Upper lobe of left lung (tissue), 4 donors: ENCODE results near the gene ELF1.

Experiments used
- CTCF ChIP-seq, 6 experiments: fragments of 450-650 bp in 4 of 6; fragments of 200-600 bp in 2 of 6; sonication (generic) in 2 of 6; IDR thresholded peaks; one replicate each; pipeline ENCODE4 v1.5.1; 2016 to 2019; ENCODE audit warnings: antibody characterized with exemption in 6 of 6
- POLR2A ChIP-seq, 4 donors: fragments of 450-650 bp; IDR thresholded peaks; one replicate each; pipeline ENCODE4 v1.5.1; 2016 to 2017; ENCODE audit warnings: antibody characterized with exemption in 4 of 4, mild to moderate bottlenecking in 2 of 4
- POLR2AphosphoS5 ChIP-seq, 2 donors: sonication (generic); formaldehyde crosslinking; IDR thresholded peaks; one replicate each; pipeline ENCODE4 v1.5.1; 2017; ENCODE audit warnings: antibody characterized with exemption in 2 of 2

DNA sequence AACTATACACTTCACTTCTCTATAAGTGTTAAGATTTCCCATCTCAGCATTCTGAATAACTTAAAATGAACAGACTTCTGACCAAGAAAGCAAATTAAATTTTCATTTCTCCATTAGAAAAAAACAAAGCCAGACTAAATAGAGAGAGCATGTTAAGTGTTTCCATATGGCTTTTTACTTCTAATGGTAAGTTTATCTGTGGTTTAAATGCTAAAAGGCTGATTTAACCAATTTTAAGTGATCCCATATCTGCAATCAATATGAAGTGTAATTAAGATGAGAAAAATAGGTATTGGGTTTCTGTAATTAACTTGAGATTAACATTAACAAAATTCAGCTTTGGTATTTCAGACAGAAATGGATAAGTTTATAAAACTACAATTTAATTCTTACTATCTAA is 107.8 kb downstream of the ELF1 start:
- TF ChIP-seq POLR2A (IDR thresholded peaks at IDR 0.05) (no peak), CTCF (IDR thresholded peaks at IDR 0.05) (no peak), POLR2AphosphoS5 (IDR thresholded peaks at IDR 0.05) (no peak)
